Gastrocnemius medialis (tissue), 4 donors: ENCODE results near the gene DDX19B.

Experiments used
- POLR2A ChIP-seq, 2 donors: fragments of 450-650 bp; IDR thresholded peaks; one replicate each; pipeline ENCODE4 v1.6.1; 2017; ENCODE audit warnings: antibody characterized with exemption in 2 of 2, mild to moderate bottlenecking in 2 of 2, moderate library complexity in 2 of 2
- TF ChIP-seq, protein P1 (sequence below), 5 experiments: fragments of 450-650 bp in 3 of 5; fragments of 200-600 bp in 2 of 5; sonication (generic) in 2 of 5; IDR thresholded peaks in 4 of 5; conservative IDR thresholded peaks in 1 of 5; 1 replicate in 4 of 5; 2 replicates in 1 of 5; pipeline ENCODE4 v1.5.1; 2016 to 2019; ENCODE audit warnings: antibody characterized with exemption in 5 of 5, mild to moderate bottlenecking in 3 of 5, moderate library complexity in 3 of 5

- TF ChIP-seq, protein P1, sequence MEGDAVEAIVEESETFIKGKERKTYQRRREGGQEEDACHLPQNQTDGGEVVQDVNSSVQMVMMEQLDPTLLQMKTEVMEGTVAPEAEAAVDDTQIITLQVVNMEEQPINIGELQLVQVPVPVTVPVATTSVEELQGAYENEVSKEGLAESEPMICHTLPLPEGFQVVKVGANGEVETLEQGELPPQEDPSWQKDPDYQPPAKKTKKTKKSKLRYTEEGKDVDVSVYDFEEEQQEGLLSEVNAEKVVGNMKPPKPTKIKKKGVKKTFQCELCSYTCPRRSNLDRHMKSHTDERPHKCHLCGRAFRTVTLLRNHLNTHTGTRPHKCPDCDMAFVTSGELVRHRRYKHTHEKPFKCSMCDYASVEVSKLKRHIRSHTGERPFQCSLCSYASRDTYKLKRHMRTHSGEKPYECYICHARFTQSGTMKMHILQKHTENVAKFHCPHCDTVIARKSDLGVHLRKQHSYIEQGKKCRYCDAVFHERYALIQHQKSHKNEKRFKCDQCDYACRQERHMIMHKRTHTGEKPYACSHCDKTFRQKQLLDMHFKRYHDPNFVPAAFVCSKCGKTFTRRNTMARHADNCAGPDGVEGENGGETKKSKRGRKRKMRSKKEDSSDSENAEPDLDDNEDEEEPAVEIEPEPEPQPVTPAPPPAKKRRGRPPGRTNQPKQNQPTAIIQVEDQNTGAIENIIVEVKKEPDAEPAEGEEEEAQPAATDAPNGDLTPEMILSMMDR (IDR thresholded peaks at IDR 0.05 in 4 of 5, conservative IDR thresholded peaks at IDR 0.05 in 1 of 5): no peak
- TF ChIP-seq POLR2A (IDR thresholded peaks at IDR 0.05): no peak
These were observed 80.0 kb downstream of the DDX19B start for GRCh38 chr16:70378869-70379493.
